HG03097 (cell line): ENCODE results near the gene CCDC30.
"Not testable (repeated sequence)": the region's sequence is repeated elsewhere in the genome, so short reads cannot be mapped to it uniquely, and the experiment has no call there.

Experiments used
- ATAC-seq: cut with Tn5 transposase; IDR thresholded peaks from one replicate; pipeline ENCODE4 v1.9.1; 2021; ENCODE audit not compliant: unreplicated experiment, low FRiP score

The CCDC30 gene

DNA sequence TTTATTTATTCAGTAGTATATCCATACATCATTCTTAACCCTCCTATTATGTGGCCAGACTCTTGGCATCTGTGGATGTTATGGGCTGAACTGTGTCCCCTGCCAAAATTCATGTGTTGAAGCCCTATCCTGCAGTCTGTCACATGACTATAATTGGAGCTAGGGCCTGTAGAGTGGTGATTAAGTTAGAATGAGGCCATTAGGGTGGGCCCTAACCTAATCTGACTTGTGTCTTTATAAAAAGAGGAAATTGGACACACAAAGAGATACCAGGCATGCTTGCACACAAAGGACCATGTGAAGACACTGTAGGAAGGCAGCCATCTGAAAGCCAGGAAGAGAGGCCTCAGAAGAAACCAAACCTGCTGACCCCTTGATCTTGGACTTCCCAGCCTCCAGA, 13.8 kb upstream of the CCDC30 start:
- no peak for ATAC-seq

DNA sequence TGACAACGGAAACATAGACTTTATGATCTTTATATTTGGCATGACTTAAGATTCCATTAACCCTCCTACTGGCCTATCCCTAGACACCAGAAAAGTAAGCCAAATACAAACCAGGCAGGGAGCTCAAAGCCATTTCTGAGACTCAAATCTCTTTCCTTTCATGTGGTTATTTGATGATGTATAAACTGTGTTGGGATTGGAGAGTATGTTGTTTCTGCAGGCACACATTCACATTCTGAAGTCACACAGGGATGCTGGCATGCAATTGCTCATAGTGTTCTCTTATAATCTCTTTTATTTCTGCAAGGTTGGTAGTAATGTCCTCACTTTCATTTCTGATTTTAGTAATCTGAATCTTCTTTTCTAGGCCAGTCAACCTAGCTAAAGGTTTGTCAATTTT, 13.0 kb upstream of the CCDC30 start:
- no peak for ATAC-seq

DNA sequence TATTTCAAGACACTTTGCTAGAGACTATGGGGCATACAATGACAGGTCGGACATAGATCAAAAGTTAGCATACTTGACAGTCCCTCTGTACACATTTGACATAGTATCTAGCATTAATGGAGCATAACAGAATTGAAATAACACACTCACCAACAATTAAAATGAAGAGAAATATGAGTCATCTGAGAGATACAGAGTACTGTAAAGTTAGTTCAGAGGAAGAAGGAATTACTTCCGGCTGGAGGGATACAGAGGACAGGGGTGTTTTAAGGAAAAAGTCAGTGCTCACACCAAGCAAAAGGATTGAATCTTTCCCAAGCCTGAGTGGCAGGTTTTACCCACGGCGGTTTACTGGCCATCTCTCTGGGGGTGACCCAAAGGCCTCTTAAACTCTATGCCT, 9.7 kb upstream of the CCDC30 start:
- ATAC-seq = no peak

DNA sequence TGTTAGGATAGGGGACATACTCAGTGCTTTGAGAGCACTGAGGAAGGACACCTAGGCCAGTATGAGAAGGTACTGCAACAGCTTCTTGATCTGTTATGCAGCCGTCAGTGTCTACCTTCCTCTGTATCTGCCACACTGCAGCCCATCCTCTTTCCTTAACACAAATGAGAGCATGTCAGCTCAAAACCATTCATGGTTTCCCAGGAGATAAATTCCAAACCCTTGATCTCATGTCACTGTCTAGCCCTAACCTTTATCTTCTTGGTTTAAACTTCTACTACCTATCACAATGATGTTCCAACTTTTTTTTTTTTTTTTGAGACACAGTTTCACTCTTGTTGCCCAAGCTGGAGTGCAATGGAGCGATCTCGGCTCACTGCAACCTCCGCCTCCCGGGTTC, 8.7 kb upstream of the CCDC30 start:
- no peak for ATAC-seq

DNA sequence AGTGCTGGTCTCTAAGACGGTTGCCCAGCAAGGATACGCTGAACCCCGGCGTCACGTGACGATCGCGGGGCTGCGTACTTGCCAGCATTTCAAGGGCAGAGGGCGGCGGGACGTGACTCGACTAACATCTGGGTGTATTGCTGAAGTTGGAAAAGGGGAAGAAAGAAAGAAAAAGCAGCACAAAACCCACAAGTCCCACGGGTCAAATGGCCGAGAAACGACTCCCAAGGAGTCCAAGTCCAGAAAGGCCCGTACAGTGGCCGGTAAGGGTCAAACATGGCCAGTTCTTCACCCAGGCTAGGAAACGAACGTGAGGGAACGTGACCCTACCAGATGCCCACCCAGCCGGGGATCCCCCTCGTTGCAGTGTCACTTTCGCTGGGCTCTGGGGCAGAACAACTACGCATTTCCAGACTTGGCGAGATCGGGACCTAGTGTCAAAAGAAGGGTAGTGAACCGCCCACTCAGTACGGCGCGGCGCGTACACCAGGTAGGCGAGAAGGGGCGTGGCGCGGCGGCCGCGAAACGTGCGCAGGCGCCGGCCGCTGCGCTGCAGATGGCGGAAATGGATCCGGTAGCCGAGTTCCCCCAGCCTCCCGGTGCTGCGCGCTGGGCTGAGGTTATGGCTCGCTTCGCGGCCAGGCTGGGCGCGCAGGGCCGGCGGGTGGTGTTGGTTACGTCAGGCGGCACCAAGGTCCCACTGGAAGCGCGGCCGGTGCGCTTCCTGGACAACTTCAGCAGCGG, 6.9 kb upstream of the CCDC30 start, which contains the start of the genes PPCS and ZMYND12:
PPCS (plus strand) TSS at position 534 of the 744 bp plus-strand sequence; CDS start at position 557, 23 bp downstream.
ZMYND12 (minus strand) TSS at position 13 of the 744 bp plus-strand sequence. CDS start 25 bp downstream, outside the sequence.
- peak; percentile 85 for ATAC-seq

DNA sequence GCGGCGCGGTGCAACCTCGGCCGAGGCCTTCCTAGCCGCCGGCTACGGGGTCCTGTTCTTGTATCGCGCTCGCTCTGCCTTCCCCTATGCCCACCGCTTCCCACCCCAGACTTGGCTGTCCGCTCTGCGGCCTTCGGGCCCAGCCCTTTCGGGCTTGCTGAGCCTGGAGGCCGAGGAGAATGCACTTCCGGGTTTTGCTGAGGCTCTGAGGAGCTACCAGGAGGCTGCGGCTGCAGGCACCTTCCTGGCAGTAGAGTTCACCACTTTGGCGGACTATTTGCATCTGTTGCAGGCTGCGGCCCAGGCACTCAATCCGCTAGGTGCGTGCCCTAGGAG, 6.4 kb upstream of the CCDC30 start:
- peak; percentile 46 for ATAC-seq

DNA sequence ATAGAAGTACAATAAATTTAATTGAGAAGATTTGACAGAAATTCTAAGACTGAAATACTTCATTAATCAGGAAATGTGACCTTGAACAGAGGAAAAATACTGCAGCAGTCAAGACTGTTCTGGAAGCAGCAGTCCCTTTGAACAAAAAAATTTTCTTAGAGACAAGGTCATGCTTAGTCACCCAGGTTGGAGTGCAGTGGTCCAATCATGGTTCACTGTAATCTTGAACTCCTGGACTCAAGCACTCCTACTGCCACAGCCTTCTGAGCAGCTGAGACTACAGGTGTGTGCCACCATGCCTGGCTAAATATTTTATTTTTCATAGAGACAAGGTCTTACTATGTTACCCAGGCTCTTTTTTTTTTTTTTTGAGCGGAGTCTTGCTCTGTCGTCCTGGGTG, 1.9 kb upstream of the CCDC30 start:
- no peak for ATAC-seq

DNA sequence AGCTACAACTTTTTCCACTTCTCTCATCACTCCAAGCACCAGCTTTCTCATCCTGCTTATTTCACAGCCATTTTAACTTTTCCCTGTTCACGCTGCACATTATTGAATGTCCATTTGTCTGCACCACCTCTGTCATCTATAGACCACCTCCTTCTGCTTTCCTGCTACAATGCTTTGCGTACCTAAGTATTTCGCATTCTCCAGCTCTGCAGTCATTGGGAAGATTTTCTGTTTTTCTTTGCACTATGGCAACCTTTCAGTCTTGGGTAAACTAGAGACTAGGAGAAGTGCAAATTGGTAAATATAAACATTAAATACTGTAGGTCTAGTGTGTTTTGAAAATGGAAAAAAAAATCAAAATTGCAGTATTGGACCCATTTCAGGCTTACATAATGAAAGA, 835 bp downstream of the CCDC30 start:
- no peak for ATAC-seq

DNA sequence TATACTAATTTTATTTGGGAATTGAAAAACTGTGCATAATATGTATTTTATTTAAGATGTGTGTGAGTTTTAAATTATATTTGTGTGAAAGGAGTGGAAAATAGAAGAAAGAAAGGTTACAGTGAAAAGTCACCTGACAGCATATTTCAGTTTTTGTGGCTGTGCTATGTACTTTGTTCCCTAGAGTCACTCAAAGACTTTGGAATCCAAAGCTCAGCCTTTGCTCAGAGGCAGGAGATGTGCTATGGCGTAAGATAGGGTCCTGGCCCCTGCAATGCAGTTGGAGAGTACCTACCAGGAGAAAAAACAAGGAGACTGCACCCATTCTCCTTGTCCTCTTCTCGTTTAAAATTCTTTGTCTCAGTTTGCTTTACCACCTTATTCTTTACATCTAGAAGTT, 2.9 kb downstream of the CCDC30 start:
- no peak for ATAC-seq

DNA sequence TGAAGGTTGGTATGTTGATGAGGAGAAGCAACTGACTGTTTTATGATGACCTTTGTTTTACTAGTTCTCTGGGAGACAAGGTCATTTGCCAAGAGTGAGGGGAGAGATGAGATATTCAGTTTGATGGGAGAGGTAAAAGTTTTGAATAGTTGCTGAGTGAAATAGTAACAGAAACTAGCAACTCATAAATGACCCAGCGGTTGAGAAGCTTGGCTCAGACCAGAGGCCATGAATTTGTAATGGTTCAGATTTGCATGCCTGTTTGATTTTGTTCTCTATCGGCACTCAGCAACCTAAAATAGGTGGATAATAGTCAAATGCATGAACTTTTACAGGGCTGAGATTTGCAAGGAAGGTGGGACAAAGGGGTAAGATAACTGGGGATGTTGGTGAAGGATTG, 6.6 kb downstream of the CCDC30 start:
- no peak for ATAC-seq

DNA sequence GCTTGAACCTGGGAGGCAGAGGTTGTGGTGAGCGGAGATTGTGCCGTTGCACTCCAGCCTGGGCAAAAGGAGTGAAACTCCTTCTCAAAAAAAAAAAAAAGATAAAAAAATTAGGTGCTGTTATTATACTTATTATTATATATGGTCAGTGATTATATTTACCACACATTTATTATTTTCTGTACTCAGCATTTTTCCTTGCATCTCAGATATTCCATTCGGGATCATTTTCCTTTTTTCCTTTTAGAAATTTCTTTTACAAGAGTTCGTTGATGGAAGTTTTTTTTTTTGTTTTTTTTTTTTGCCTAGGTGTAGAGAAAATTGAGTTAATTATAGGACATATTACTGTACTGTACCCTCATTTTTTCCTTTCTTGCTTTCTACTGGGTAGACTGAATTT, 13.5 kb downstream of the CCDC30 start:
- no peak for ATAC-seq

DNA sequence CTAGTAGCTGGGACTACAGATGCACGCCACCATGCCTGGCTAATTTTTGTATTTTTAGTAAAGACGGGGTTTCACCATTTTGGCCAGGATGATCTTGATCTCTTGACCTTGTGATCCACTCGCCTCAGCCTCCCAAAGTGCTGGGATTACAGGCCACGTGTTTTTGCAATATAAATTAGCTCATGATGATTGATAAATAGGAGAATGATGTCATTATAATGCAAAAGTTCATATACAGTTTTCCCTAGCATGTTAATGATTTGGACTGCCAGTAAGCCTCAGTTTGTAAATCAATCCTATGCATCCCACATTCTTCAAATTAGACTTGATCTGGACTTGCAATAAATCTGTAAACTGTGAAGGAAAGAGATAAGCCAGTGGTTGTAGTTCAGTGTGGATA, 14.3 kb downstream of the CCDC30 start:
- not testable (repeated sequence) for ATAC-seq

DNA sequence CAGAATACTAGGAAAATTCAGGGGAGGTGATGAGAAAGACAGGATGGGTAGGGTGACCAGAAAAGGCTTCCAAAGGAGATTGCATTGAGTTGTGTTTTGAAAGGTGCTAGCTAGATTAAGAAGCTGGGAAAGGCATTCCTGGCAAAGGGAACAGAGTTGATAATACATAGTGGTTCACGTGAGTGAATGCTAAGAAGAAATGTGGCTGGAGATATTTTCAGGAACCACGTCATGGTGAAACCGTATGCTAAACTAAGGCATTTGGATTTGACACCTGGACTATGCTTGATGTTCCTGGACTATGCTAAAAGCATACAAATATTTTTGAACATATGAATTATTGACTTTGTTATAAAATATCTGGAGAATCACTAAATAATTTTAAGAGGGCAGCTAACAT, 14.7 kb downstream of the CCDC30 start:
- no peak for ATAC-seq

DNA sequence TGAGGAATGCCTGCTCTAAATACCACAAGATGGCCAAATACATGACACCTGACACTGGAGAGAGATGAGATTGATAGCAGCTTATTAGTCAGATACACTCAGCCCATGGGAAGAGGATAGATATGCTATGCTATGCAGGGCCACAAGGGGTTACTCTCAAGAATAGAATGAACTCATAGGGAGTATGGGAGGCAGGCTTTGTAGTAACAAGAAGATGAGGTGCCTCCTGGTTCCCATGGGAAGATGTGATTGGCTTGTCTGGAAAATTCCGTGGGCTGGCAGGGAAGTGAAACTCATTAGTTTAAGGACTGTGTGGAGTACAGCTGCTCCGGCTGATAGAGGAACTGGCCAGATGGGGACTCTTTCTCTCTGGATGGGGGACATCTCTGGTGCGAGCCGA, 16.5 kb downstream of the CCDC30 start:
- ATAC-seq = no peak

DNA sequence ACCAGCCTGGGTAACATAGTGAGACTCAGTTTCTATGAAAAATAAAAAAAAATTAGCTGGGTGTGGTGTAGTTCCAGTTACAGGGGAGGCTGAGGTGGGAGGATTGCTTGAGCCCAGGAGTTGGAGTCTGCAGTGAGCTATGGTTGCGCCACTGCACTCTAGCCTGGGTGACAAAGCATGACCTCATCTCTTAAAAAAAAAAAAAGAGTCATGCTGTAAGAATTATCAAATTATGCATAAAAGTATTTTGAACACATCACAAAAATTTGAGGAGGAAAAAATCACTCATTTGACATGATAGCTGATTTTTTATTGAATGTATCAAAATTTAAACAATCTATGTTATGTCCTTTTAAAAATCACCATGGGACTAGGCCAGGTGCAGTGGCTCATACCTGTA, 17.8 kb downstream of the CCDC30 start:
- no peak for ATAC-seq

DNA sequence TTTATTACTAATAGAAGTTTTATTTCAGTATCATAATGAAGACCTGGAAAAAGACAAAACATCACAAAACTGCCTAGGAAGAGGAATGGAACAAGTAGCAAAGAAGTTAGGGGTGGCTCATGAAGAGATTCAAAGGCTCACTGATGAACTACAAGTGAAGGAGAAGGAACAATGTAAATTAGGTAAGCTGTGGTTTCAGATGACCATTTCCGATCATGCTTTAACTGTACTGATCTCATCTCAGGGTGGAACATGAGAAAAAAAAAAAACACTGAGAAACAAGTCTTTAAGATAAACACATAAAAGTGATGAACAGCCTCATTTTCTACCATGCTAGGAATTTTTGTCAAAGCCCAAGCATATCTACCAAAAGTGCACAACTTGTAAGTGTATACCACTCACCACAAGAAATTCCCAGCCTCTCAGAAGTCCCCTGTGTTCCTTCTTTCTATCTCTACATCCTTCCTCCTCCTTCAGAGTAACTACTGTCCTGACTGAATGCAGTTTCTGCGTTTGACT, 19.6 kb downstream of the CCDC30 start:
- no peak for ATAC-seq

DNA sequence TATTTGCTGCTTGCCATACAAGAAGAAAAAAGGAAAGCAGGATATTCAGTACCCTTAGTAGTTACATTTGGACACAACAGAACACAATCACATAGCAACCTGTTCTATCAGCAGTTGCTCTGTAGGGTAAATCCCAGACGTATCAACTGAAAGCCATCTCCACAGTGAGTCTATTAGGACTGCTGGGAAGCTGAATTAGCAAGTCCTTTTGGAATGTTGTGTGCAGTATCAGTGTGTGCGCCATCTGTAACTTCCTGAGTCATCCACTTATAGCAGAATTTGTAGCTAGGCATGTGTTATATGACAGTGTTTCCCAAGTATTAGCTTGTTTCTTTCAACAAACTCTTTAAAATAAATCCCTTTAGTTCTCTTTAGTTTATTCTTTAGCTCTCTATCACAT, 21.3 kb downstream of the CCDC30 start:
- ATAC-seq = no peak

DNA sequence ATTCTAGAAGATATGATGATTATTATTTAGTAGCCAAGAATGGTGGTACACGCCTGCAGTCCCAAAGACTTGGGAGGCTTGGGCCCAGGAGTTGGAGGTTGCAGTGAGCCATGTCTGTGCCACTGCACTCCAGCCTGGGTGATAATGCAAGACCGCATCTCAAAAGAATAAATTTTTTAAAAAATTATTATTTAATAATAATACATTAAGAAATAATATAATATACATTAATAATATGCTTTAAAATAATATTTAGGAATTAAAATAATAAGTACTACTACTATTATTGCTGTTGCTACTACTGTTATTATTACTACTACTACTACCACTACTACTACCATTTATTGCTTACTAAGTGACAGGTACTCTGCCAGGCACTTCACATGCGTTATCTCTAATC, 27.2 kb downstream of the CCDC30 start:
- no peak for ATAC-seq

DNA sequence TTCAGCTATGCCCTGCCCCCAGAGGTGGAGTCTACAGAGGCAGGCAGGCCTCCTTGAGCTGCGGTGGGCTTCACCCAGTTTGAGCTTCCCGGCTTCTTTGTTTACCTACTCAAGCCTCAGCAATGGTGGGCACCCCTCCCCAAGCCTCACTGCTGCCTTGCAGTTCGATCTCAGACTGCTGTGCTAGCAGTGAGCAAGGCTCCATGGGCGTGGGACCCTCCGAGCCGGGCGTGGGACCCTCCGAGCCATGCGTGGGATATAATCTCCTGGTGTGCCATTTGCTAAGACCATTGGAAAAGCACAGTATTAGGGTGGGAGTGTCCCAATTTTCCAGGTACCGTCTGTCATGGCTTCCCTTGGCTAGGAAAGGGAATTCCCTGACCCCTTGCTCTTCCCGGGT, 38.9 kb downstream of the CCDC30 start:
- not testable (repeated sequence) for ATAC-seq

DNA sequence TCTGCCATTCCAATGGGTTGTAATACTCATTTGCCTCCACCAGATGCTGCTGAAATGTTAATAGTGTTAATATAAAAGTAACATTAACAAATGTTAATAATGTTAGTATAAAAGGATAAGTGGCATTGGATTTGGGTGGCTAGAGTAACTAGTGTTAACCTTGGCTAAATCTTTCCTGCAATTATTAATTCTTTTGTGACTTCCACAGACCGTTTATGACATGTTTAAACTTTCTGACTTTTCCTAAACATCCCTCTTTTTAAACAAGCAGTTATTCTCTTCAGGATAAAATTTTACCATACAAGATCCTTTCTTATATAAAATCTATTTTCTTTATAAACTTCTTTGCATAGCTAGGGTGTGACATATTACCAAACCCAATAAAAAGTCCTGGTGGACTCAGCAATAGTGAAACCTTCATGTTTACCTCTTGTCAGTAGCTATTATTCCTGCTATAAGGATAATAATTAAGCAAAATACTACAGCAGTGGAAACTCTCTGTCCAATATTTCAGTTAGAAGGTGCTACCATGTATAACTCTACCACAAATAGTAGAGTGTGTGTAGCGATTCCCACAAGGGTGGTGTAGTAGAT, 41.5 kb downstream of the CCDC30 start:
- ATAC-seq = no peak

DNA sequence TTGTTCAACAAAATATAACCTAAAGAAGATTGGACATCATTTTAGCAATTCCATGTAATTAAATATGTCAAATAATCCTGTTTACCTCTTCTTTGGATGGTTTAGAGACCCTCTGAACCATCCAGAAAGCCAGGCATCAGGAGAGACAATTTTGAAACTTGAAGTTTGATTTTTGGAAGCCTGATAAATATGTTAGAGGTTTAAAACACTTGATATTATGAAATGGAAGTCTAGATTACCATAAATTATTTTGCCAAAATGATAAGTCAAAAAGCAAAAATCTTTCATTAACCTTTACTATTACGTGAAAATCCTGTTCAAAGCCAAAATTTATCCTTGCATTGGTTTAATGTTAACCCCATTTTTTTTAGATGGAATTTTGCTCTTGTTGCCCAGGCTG, 43.5 kb downstream of the CCDC30 start:
- ATAC-seq = no peak

DNA sequence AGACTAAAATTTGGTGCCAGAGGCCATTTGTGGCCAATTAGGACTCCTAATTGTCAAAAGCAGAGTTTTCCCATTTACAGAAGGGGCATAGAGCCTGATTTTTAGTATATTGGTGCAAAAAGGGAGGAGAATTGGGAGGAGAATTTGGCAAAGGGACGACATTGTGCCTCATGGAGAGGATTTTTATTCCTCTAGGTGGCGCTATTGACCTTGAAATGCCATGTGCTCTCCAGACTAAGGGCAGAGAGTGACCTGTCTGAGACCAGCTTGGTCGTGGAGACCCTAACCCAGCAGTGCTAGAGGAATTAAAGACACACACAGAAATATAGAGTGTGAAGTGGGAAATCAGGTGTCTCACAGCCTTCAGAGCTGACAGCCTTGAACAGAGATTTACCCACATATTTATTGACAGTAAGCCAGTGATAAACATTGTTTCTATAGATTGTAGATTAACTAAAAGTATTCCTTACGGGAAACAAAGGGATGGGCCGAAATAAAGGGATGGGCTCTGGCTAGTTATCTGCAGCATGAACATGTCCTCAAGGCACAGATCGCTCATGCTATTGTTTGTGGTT, 48.6 kb downstream of the CCDC30 start:
- not testable (repeated sequence) for ATAC-seq
